B cell (primary cell): Measurements from ENCODE around the gene CCDC86. TPM values are rescaled to one million over a fixed set of nuclear protein-coding genes. Genes with fewer than 3 reads are reported as not detected.

Experiments
- ATAC-seq: fragments of 200-7000 bp; cut with Tn5 transposase; one replicate; pipeline ENCODE4 v1.10.0; 2021; ENCODE audit warnings: low read depth, mild to moderate bottlenecking, moderate number of reproducible peaks, moderate library complexity
- CTCF ChIA-PET: fragments of 350-600 bp; sonication (Branson Sonifier 250); formaldehyde crosslinking; loops from one replicate; lab custom pipeline; 2021; ENCODE audit warnings: antibody characterized with exemption, inconsistent platforms; lab: Charles Lee
- POLR2A ChIA-PET: fragments of 350-600 bp; sonication (Branson Sonifier 250); formaldehyde crosslinking; loops from one replicate; lab custom pipeline; 2021; ENCODE audit warnings: antibody characterized with exemption; lab: Charles Lee
- DNase-seq: peaks from one replicate; pipeline ENCODE4 v3.0.0; 2013
- H2AFZ ChIP-seq: 2 replicates; pipeline ENCODE4 v1.6.1; 2012; ENCODE audit warnings: mild to moderate bottlenecking, low read depth, low read length; ENCODE audit not compliant: insufficient read depth, poor library complexity, severe bottlenecking
- H3K27ac ChIP-seq, 2 donors: 1 replicate in 1 of 2; 2 replicates in 1 of 2; pipeline ENCODE4 v1.5.1; 2012 to 2013; ENCODE audit warnings: low read length in 2 of 2, mild to moderate bottlenecking in 2 of 2, moderate library complexity in 1 of 2
- H3K27me3 ChIP-seq, 4 experiments: fragments of 200-600 bp in 1 of 4; sonication (generic) in 1 of 4; replicated peaks in 1 of 4; 1 replicate in 2 of 4; 2 replicates in 2 of 4; pipeline versions ENCODE4 v1.6.1 to v1.7.0; 2013 to 2016; ENCODE audit warnings: low read length in 3 of 4, mild to moderate bottlenecking in 2 of 4, mixed read lengths in 1 of 4, moderate library complexity in 1 of 4; ENCODE audit not compliant: insufficient read depth in 4 of 4, control insufficient read depth in 3 of 4; ENCODE audit errors: control extremely low read depth in 1 of 4
- H3K36me3 ChIP-seq, 2 experiments: replicated peaks in 1 of 2; 1 replicate in 1 of 2; 2 replicates in 1 of 2; pipeline versions ENCODE4 v1.6.1 to v1.7.1; 2013; ENCODE audit warnings: low read length in 1 of 2; ENCODE audit not compliant: insufficient read depth in 2 of 2, control insufficient read depth in 1 of 2; ENCODE audit errors: control extremely low read depth in 1 of 2, extremely low read depth in 1 of 2
- H3K4me1 ChIP-seq, 2 donors: fragments of 200-600 bp in 1 of 2; sonication (generic) in 1 of 2; 1 replicate in 1 of 2; 2 replicates in 1 of 2; pipeline versions ENCODE4 v1.5.1 to v1.6.1; 2013 to 2017; ENCODE audit warnings: low read length in 2 of 2; ENCODE audit not compliant: control insufficient read depth in 2 of 2, insufficient read depth in 2 of 2
- H3K4me2 ChIP-seq: replicated peaks from 2 replicates; pipeline ENCODE3; 2012; ENCODE audit warnings: mild to moderate bottlenecking, low read depth, low read length; ENCODE audit not compliant: poor library complexity, severe bottlenecking
- H3K4me3 ChIP-seq, 5 experiments: fragments of 200-600 bp in 1 of 5; sonication (generic) in 1 of 5; 1 replicate in 3 of 5; 2 replicates in 2 of 5; pipeline versions ENCODE4 v1.5.1 to v1.7.0; 2011 to 2016; ENCODE audit warnings: low read length in 4 of 5, mild to moderate bottlenecking in 4 of 5, low read depth in 2 of 5, control low read depth in 1 of 5, moderate library complexity in 1 of 5; ENCODE audit not compliant: insufficient read depth in 1 of 5; ENCODE audit errors: control extremely low read depth in 1 of 5, extremely low read depth in 1 of 5
- H3K79me2 ChIP-seq: fragments of 200-600 bp; sonication (generic); one replicate; pipeline ENCODE4 v1.6.0; 2016; ENCODE audit warnings: low read length; ENCODE audit not compliant: control insufficient read depth, insufficient read depth
- H3K9ac ChIP-seq: fragments of 200-600 bp; sonication (generic); 2 replicates; pipeline ENCODE4 v1.6.1; 2017; ENCODE audit warnings: mild to moderate bottlenecking, low read length, moderate library complexity
- H3K9me3 ChIP-seq, 3 donors: one replicate each; pipeline versions ENCODE4 v1.6.1 to v1.7.1; 2013; ENCODE audit warnings: low read length in 2 of 3; ENCODE audit not compliant: control insufficient read depth in 2 of 3, insufficient read depth in 1 of 3; ENCODE audit errors: control extremely low read depth in 1 of 3
- H4K20me1 ChIP-seq: 2 replicates; pipeline ENCODE4 v1.6.0; 2012; ENCODE audit warnings: mild to moderate bottlenecking, low read length; ENCODE audit not compliant: insufficient read depth, control insufficient read depth, poor library complexity, severe bottlenecking
- H3K27ac Mint-ChIP-seq: one replicate; pipeline ENCODE4 v1.8.0; 2021; ENCODE audit warnings: mixed read lengths
- H3K27me3 Mint-ChIP-seq: one replicate; pipeline ENCODE4 v1.8.0; 2021; ENCODE audit warnings: mixed read lengths
- H3K4me1 Mint-ChIP-seq: one replicate; pipeline ENCODE4 v1.8.0; 2021; ENCODE audit warnings: mixed read lengths
- H3K4me3 Mint-ChIP-seq: one replicate; pipeline ENCODE4 v1.8.0; 2021; ENCODE audit warnings: mixed read lengths
- H3K9me3 Mint-ChIP-seq: one replicate; pipeline ENCODE4 v1.8.0; 2022; ENCODE audit warnings: mixed read lengths; ENCODE audit not compliant: insufficient read depth
- CTCF ChIP-seq: fragments of 200-600 bp; IDR thresholded peaks from one replicate; pipeline ENCODE4 v1.8.0; 2022; ENCODE audit warnings: antibody characterized with exemption, mild to moderate bottlenecking
- EZH2 ChIP-seq: IDR thresholded peaks from 2 replicates; pipeline ENCODE4 v1.6.1; 2012; ENCODE audit warnings: borderline replicate concordance, low read depth, mild to moderate bottlenecking, moderate library complexity, low read length; ENCODE audit not compliant: insufficient read depth, poor library complexity, severe bottlenecking
- WGBS: methylation state at CpG from one replicate; pipeline ENCODE4 v1.1.5; 2013; ENCODE audit warnings: missing lambda C conversion rate; ENCODE audit not compliant: insufficient coverage; 5-methylcytosine and 5-hydroxymethylcytosine counted together
- intact Hi-C: fragments of 100-400 bp; cut with micrococcal nuclease; formaldehyde crosslinking; loops from one replicate; pipeline ENCODE4 v1.10.0; 2022
- polyA plus RNA-seq: library from polyadenylated mRNA; depleted of rRNA; stranded (reverse); fragments of >200 nt; gene quantifications from 2 replicates; pipeline ENCODE4 v1.2.3, GENCODE V29; 2012
- total RNA-seq, 2 donors: library from RNA; stranded (reverse); fragments of 120-200 nt in 1 of 2; gene quantifications; 1 replicate in 1 of 2; 2 replicates in 1 of 2; pipeline versions ENCODE4 v1.2.3 to v1.2.4, GENCODE V29; 2013 to 2022

The CCDC86 gene
- total and polyA plus RNA-seq, 2 donors (not counting 1 experiment from before 2014, with no cell fraction given), result 10.5 to 12.4 TPM

- peaks cover 0 to 37% of the 10 kb centered on the region in 2 experiments for H3K36me3 ChIP-seq
- H3K4me2 ChIP-seq, result no peak overlapping the region
- WGBS, result 96% methylated on average over 67 of the region's 68 CpGs
- Mint-ChIP-seq H3K9me3 (no peaks in the 10 kb centered on the region), H3K27me3 (no peaks in the 10 kb centered on the region), H3K4me3 (no peak overlapping the region), H3K4me1 (peaks cover 1% of the 10 kb centered on the region), H3K27ac (no peak overlapping the region)
- H3K4me3 ChIP-seq, result no peak overlapping the region
- intact Hi-C loops, result no loop called here
- ChIA-PET CTCF (no interaction called here), POLR2A (no interaction called here)
- H4K20me1 ChIP-seq, result no peaks in the 10 kb centered on the region
- ATAC-seq, result no peak
- H3K9ac ChIP-seq, result no peak overlapping the region
- H3K79me2 ChIP-seq, result no peaks in the 10 kb centered on the region
- TF ChIP-seq CTCF (no peak), EZH2 (no peak)
- no peak overlapping the region for H3K27ac ChIP-seq
- H3K4me1 ChIP-seq, result no peaks in the 10 kb centered on the region
- DNase-seq, result no peak
- no peaks in the 10 kb centered on the region for H3K27me3 ChIP-seq
- H2AFZ ChIP-seq, result no peak overlapping the region
- H3K9me3 ChIP-seq, result no peaks in the 10 kb centered on the region
Observed at GRCh38 chr11:60852982-60853950, 11.4 kb downstream of the CCDC86 start.
